ENCODE measurements around the gene SLIRP. TPM values are rescaled to one million over a fixed set of nuclear protein-coding genes. Genes with fewer than 3 reads are reported as not detected.

The SLIRP gene
- total RNA-seq, 1 donor from 2014 or later, result 3.1 TPM

DNA sequence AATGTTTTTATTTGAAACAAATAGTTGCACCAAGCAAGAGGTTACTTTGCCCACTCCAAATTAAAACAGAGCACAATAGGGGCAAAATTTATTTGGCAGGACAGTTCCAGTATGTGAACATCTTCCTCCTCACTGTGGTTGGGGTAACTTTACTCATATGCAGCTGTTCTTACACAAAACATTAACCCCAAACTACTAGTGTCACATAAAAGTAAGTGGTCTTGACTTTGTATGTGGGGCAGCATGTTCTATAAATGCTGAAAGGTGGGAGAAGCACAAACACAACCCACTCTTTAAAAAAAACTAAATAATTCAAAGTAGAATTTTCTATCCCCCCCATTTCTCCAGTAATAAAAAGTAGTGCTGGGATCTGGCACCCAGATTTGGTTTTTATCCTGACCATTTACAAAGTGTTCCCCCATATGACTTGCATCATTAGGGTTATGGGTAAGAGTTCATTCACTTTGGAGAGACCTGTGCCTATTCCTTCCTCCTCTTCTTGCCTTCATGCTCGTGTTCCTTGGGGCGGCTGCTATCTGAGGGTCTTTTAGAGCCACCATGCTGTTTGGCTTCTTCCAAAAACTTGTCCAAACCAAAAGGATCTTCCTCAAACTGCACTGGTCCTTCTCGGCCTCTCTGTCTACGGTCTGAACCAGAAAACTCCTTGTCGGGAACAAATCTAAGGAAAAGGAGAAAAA lies 9.9 kb downstream of the SLIRP start:
- DNase-seq (ENCODE audit: low spot score in 2 of 2), result no peak
- intact Hi-C loops (cut with DNase I), result no loop called here
- Histone ChIP-seq H3K27ac (no peak overlapping the region), H3K4me1 (no peaks in the 10 kb centered on the region), H3K27me3 (no peaks in the 10 kb centered on the region), H3K4me3 (no peak overlapping the region), H3K9me3 (no peaks in the 10 kb centered on the region), H3K36me3 (peaks cover 79 to 87% of the 10 kb centered on the region in 2 donors)
- TF ChIP-seq, protein P1, sequence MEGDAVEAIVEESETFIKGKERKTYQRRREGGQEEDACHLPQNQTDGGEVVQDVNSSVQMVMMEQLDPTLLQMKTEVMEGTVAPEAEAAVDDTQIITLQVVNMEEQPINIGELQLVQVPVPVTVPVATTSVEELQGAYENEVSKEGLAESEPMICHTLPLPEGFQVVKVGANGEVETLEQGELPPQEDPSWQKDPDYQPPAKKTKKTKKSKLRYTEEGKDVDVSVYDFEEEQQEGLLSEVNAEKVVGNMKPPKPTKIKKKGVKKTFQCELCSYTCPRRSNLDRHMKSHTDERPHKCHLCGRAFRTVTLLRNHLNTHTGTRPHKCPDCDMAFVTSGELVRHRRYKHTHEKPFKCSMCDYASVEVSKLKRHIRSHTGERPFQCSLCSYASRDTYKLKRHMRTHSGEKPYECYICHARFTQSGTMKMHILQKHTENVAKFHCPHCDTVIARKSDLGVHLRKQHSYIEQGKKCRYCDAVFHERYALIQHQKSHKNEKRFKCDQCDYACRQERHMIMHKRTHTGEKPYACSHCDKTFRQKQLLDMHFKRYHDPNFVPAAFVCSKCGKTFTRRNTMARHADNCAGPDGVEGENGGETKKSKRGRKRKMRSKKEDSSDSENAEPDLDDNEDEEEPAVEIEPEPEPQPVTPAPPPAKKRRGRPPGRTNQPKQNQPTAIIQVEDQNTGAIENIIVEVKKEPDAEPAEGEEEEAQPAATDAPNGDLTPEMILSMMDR (IDR thresholded peaks at IDR 0.05), result no peak

DNA sequence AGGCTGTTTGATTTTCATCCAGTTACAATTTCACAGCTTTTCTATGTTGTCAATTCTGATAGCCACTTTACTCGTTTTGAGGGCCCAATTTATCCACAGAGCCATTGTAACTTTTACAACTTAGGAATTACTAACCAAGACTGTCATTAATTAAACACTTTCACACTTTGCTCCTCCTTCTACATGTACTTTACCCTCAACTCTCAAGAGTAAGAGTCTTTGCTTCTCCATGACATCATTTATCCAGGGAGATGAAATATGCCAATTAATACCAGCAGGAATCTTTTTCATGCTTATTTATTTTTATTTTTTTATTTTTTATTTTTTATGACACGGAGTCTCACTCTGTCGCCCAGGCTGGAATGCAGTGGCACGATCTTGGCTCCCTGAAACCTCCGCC lies 13.5 kb downstream of the SLIRP start:
- H3K9me3 ChIP-seq, result no peaks in the 10 kb centered on the region
- H3K36me3 ChIP-seq, result peaks cover 87 to 93% of the 10 kb centered on the region in 2 donors
- no peaks in the 10 kb centered on the region for H3K27me3 ChIP-seq
- intact Hi-C loops (cut with DNase I), result no loop called here
- H3K27ac ChIP-seq, result no peak overlapping the region
- H3K4me3 ChIP-seq, result no peak overlapping the region
- TF ChIP-seq, protein P1 (IDR thresholded peaks at IDR 0.05), result no peak
- H3K4me1 ChIP-seq, result no peaks in the 10 kb centered on the region
- DNase-seq (ENCODE audit: low spot score in 2 of 2), result no peak

DNA sequence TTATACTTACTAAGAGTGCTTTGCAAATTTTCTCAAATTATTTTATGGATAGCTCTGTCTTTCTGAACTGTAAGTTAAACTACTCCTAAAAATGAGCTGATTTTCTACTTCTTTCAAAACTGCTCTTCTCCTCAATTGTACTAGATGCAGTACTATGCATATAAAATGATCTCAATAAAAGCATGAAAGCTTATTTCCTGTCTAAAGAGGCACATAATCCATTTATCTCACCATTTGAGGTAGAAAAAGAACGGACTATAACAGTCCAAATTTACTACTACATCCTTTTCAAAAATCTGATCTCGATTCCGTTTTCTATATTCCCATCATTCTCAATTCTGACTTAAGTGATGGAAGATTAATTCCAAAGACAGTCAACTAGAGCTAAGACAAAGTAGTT lies 14.4 kb downstream of the SLIRP start:
- intact Hi-C loops (cut with DNase I), result no loop called here
- Histone ChIP-seq H3K36me3 (peaks cover 85 to 93% of the 10 kb centered on the region in 2 donors), H3K27me3 (no peaks in the 10 kb centered on the region), H3K27ac (no peak overlapping the region), H3K9me3 (no peaks in the 10 kb centered on the region), H3K4me1 (no peaks in the 10 kb centered on the region), H3K4me3 (no peak overlapping the region)
- no peak for DNase-seq (ENCODE audit: low spot score in 2 of 2)
- TF ChIP-seq, protein P1 (IDR thresholded peaks at IDR 0.05), result no peak

DNA sequence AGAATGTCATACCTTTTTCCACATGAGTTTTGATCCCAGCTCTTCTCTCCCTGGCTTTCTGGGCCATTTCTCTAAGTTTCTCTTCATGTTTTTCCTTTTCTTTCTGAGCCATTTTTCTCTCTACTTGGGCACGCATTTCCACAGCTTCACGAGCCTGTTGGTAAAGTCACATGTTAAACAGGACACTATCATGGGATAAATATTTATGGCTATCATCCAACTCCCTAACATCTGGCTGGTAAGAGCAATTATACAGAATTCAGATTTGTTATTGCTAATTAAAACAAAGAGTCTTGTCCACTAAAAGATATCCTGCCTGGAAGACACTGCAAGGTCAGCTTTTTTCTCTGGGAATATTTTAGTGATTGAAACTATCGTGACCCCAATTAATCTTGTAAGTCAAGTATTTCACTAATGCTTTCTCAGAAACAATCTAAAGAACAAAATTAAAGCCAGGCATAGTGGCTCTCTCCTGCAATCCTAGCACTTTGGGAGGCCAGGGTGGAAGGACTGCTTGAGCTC lies 23.1 kb downstream of the SLIRP start:
- intact Hi-C loops (cut with DNase I), result no loop called here
- Histone ChIP-seq H3K36me3 (peaks cover 83 to 94% of the 10 kb centered on the region in 2 donors), H3K9me3 (no peaks in the 10 kb centered on the region), H3K4me3 (no peak overlapping the region), H3K27ac (no peak overlapping the region), H3K4me1 (no peaks in the 10 kb centered on the region), H3K27me3 (no peaks in the 10 kb centered on the region)
- TF ChIP-seq, protein P1 (IDR thresholded peaks at IDR 0.05), result no peak
- no peak for DNase-seq (ENCODE audit: low spot score in 2 of 2)

DNA sequence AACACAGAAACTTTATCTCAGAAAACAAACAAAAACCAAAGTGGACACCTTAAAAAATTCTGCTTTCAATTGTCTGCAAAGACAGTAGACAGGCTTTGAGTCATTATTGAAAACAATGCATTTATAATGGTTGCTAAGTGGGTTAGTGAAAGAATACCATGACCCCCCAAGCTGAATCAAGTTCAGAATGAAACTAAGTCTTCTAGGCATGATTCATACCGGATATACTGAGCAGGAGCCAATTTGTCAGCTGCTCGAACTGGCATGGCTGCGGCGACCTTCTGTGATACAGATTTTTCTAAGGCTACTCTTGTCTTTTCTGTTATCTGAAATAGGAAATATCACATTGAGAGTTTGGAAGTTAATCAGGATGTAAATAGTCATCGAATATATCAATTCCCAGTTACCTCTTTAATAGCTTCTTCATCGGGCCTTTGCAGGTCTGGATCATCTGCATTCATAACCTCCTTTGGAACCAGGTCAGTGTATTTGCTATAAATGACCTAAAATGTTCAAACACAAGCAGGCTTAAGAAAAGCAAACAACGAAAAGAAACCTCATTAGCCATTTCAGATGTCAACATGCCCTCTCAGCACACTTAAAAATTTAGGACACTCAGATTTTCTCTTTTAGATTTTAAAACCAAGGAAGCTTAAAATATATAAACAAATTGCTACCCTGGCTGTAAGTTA lies 30.8 kb downstream of the SLIRP start:
- no peaks in the 10 kb centered on the region for H3K27me3 ChIP-seq
- intact Hi-C loops (cut with DNase I), result no loop called here
- H3K4me1 ChIP-seq, result peaks cover 0 to 4% of the 10 kb centered on the region in 2 donors
- H3K4me3 ChIP-seq, result no peak overlapping the region
- DNase-seq (ENCODE audit: low spot score in 2 of 2), result no peak
- peaks cover 66 to 79% of the 10 kb centered on the region in 2 donors for H3K36me3 ChIP-seq
- TF ChIP-seq, protein P1 (IDR thresholded peaks at IDR 0.05), result no peak
- no peak overlapping the region for H3K27ac ChIP-seq
- H3K9me3 ChIP-seq, result no peaks in the 10 kb centered on the region
